A549 (cell line): ENCODE results near the gene ARID1B. TPM values are rescaled to one million over a fixed set of nuclear protein-coding genes. Genes with fewer than 3 reads are reported as not detected.

Experiments used
- ATAC-seq, 2 experiments: fragments of 200-7000 bp in 1 of 2; fragments of >200 bp in 1 of 2; cut with Nextera tagmentation in 1 of 2; cut with Tn5 transposase in 1 of 2; 3 replicates each; pipeline versions ENCODE4 v1.8.0 to v1.9.1; 2018 to 2020; ENCODE audit warnings: mild to moderate bottlenecking in 1 of 2, moderate library complexity in 1 of 2
- CTCF ChIA-PET: fragments of 300-600 bp; sonication (Branson Sonifier 250); formaldehyde crosslinking; extraction: SDS; loops from one replicate; lab custom pipeline; 2021; ENCODE audit warnings: antibody characterized with exemption, inconsistent platforms; lab: Yijun Ruan, JAX
- POLR2A ChIA-PET: fragments of 350-600 bp; formaldehyde crosslinking; extraction: SDS; loops from one replicate; lab custom pipeline; 2021; ENCODE audit warnings: antibody characterized with exemption, inconsistent platforms; lab: Yijun Ruan, JAX
- DNase-seq, 2 experiments: peaks; one replicate each; pipeline versions ENCODE4 v3.0.0 to v3.0.0-alpha.2; 2011 to 2016; ENCODE audit warnings: low read depth in 1 of 2, low spot score in 1 of 2
- FAIRE-seq: peaks from 2 replicates; lab custom pipeline; 2011; peaks lifted over from hg19 to GRCh38; lab: Jason Lieb, UNC
- H3K27ac ChIP-seq, 2 experiments: fragments of >200 bp; sonication (Bioruptor Twin); formaldehyde crosslinking; 3 replicates each; pipeline ENCODE4 v1.5.1; 2016 to 2017
- H3K4me1 ChIP-seq: fragments of >200 bp; sonication (Bioruptor Twin); formaldehyde crosslinking; 3 replicates; pipeline ENCODE4 v1.6.1; 2016
- H3K4me2 ChIP-seq: fragments of >200 bp; sonication (Bioruptor Twin); formaldehyde crosslinking; 3 replicates; pipeline ENCODE4 v1.6.1; 2016
- H3K4me3 ChIP-seq: fragments of >200 bp; sonication (Bioruptor Twin); formaldehyde crosslinking; 3 replicates; pipeline ENCODE4 v1.5.1; 2016
- H3K9me3 ChIP-seq: fragments of >200 bp; sonication (Bioruptor Twin); formaldehyde crosslinking; 3 replicates; pipeline ENCODE4 v1.6.1; 2016
- BCL3 ChIP-seq: fragments of >200 bp; sonication (Bioruptor Twin); formaldehyde crosslinking; IDR thresholded peaks from 3 replicates; pipeline ENCODE4 v1.6.1; 2016
- BHLHE40 ChIP-seq: IDR thresholded peaks from 2 replicates; pipeline ENCODE4 v1.6.1; 2012; ENCODE audit warnings: low read depth, low read length, inconsistent platforms
- CEBPB ChIP-seq, 2 experiments: fragments of >200 bp in 1 of 2; sonication (Bioruptor Twin) in 1 of 2; formaldehyde crosslinking in 1 of 2; IDR thresholded peaks; 2 replicates each; pipeline ENCODE4 v1.6.1; 2012 to 2016
- CHD2 ChIP-seq: fragments of 150-350 bp; IDR thresholded peaks from 2 replicates; pipeline ENCODE4 v1.6.1; 2014; ENCODE audit warnings: low read length; ENCODE audit not compliant: partially characterized antibody
- CHD4 ChIP-seq: fragments of 200-600 bp; sonication (generic); IDR thresholded peaks from 2 replicates; pipeline ENCODE4 v1.6.1; 2016; ENCODE audit warnings: antibody characterized with exemption, mild to moderate bottlenecking, borderline replicate concordance
- E2F6 ChIP-seq: IDR thresholded peaks from 2 replicates; pipeline ENCODE4 v1.6.1; 2012; ENCODE audit warnings: low read depth, borderline replicate concordance
- EHF ChIP-seq: fragments of 250-450 bp; sonication (Bioruptor Pico); IDR thresholded peaks from 2 replicates; pipeline ENCODE4 v1.5.0; 2020; ENCODE audit warnings: mild to moderate bottlenecking
- EP300 ChIP-seq, 2 experiments: fragments of >200 bp; sonication (Bioruptor Twin); formaldehyde crosslinking; IDR thresholded peaks; 2 replicates in 1 of 2; 3 replicates in 1 of 2; pipeline ENCODE4 v1.6.1; 2016 to 2017
- ESRRA ChIP-seq: fragments of 150-350 bp; IDR thresholded peaks from 2 replicates; pipeline ENCODE4 v1.6.1; 2014; ENCODE audit warnings: mild to moderate bottlenecking, low read length, borderline replicate concordance
- FOXS1 ChIP-seq: fragments of 250-450 bp; sonication (Bioruptor Pico); IDR thresholded peaks from 2 replicates; pipeline ENCODE4 v1.5.0; 2020; ENCODE audit warnings: mild to moderate bottlenecking, moderate library complexity
- HDAC2 ChIP-seq: fragments of 200-600 bp; sonication (generic); IDR thresholded peaks from 2 replicates; pipeline ENCODE4 v1.6.1; 2016
- HEYL ChIP-seq: fragments of 250-450 bp; sonication (Bioruptor Pico); IDR thresholded peaks from 2 replicates; pipeline ENCODE4 v1.8.0; 2021; ENCODE audit warnings: mild to moderate bottlenecking, moderate library complexity
- HMGXB4 ChIP-seq: fragments of 250-450 bp; sonication (Bioruptor Pico); IDR thresholded peaks from 2 replicates; pipeline ENCODE4 v1.5.0; 2021; ENCODE audit warnings: mild to moderate bottlenecking, moderate library complexity, borderline replicate concordance
- HOXB13 ChIP-seq: fragments of 250-450 bp; sonication (Bioruptor Pico); IDR thresholded peaks from 2 replicates; pipeline ENCODE4 v1.5.0; 2020; ENCODE audit warnings: low read depth, mild to moderate bottlenecking, moderate library complexity
- HOXB5 ChIP-seq: fragments of 250-450 bp; sonication (Bioruptor Pico); IDR thresholded peaks from 2 replicates; pipeline ENCODE4 v1.5.0; 2020; ENCODE audit warnings: mild to moderate bottlenecking, moderate library complexity
- JUN ChIP-seq, 2 experiments: fragments of >200 bp; sonication (Bioruptor Twin); formaldehyde crosslinking; IDR thresholded peaks; 2 replicates in 1 of 2; 3 replicates in 1 of 2; pipeline ENCODE4 v1.6.1; 2016 to 2017
- JUNB ChIP-seq: fragments of >200 bp; sonication (Bioruptor Twin); formaldehyde crosslinking; IDR thresholded peaks from 2 replicates; pipeline ENCODE4 v1.6.1; 2016
- KDM1A ChIP-seq: fragments of 200-600 bp; sonication (generic); IDR thresholded peaks from 2 replicates; pipeline ENCODE4 v1.6.1; 2016; ENCODE audit warnings: low read depth, mild to moderate bottlenecking
- KDM5A ChIP-seq: fragments of 200-600 bp; sonication (generic); IDR thresholded peaks from 2 replicates; pipeline ENCODE4 v1.6.1; 2016; ENCODE audit warnings: antibody characterized with exemption, mild to moderate bottlenecking
- MAZ ChIP-seq: fragments of 150-350 bp; IDR thresholded peaks from 2 replicates; pipeline ENCODE4 v1.6.1; 2014; ENCODE audit warnings: antibody characterized with exemption, low read depth, low read length, borderline replicate concordance
- NFE2L2 ChIP-seq: fragments of 150-350 bp; conservative IDR thresholded peaks from 2 replicates; pipeline ENCODE4 v1.6.1; 2014; ENCODE audit warnings: low read length
- NR3C1 ChIP-seq: fragments of >200 bp; sonication (Bioruptor Twin); formaldehyde crosslinking; IDR thresholded peaks from 3 replicates; pipeline ENCODE4 v1.6.1; 2017
- POLR2A ChIP-seq: IDR thresholded peaks from 2 replicates; pipeline ENCODE4 v1.6.1; 2012; ENCODE audit warnings: mild to moderate bottlenecking, low read length
- RAD21 ChIP-seq, 2 experiments: fragments of >200 bp in 1 of 2; sonication (Bioruptor Twin) in 1 of 2; formaldehyde crosslinking in 1 of 2; IDR thresholded peaks in 1 of 2; conservative IDR thresholded peaks in 1 of 2; 2 replicates in 1 of 2; 3 replicates in 1 of 2; pipeline ENCODE4 v1.6.1; 2012 to 2018; ENCODE audit warnings: inconsistent platforms in 1 of 2
- RARB ChIP-seq: fragments of 250-450 bp; sonication (Bioruptor Pico); IDR thresholded peaks from 2 replicates; pipeline ENCODE4 v1.8.0; 2021; ENCODE audit warnings: mild to moderate bottlenecking, moderate library complexity
- RCOR1 ChIP-seq: fragments of 150-350 bp; IDR thresholded peaks from 2 replicates; pipeline ENCODE4 v1.6.1; 2014; ENCODE audit warnings: antibody characterized with exemption, low read length, low read depth
- REST ChIP-seq: fragments of 200-600 bp; sonication (generic); IDR thresholded peaks from 2 replicates; pipeline ENCODE4 v1.6.1; 2016; ENCODE audit warnings: antibody characterized with exemption, mild to moderate bottlenecking, moderate library complexity
- RFX5 ChIP-seq: fragments of 450-650 bp; IDR thresholded peaks from 2 replicates; pipeline ENCODE4 v1.7.1; 2014; ENCODE audit warnings: antibody characterized with exemption, mild to moderate bottlenecking, moderate library complexity
- ZFP36 ChIP-seq: fragments of 450-650 bp; IDR thresholded peaks from 2 replicates; pipeline ENCODE4 v1.6.1; 2014; ENCODE audit warnings: borderline replicate concordance; ENCODE audit not compliant: partially characterized antibody
- ZSCAN20 ChIP-seq: fragments of 250-450 bp; sonication (Bioruptor Pico); IDR thresholded peaks from 2 replicates; pipeline ENCODE4 v1.8.0; 2022; ENCODE audit warnings: mild to moderate bottlenecking, moderate library complexity
- WGBS: methylation state at CpG from one replicate; pipeline ENCODE4 v1.1.6; 2017; ENCODE audit errors: missing lambda C conversion rate; 5-methylcytosine and 5-hydroxymethylcytosine counted together
- polyA plus RNA-seq, 4 experiments: library from polyadenylated mRNA; depleted of rRNA in 3 of 4; stranded (reverse); fragments of >200 nt; fragmentation: RNase III in 1 of 4; extraction: RNeasy Plus Mini Kit Qiagen cat#74134 plus additional on column Dnase treatment in 1 of 4; gene quantifications; 2 replicates in 3 of 4; 3 replicates in 1 of 4; pipeline ENCODE4 v1.2.3, GENCODE V29; 2011 to 2017

The ARID1B gene
- polyA plus RNA-seq, 2 of the 4 experiments (the other 2 are of a cell fraction) = 13.5 to 16.3 TPM

GRCh38 chr6:157074969-157075368, 297.8 kb downstream of the ARID1B start:
- CTCF ChIA-PET = no interaction called here
- POLR2A ChIA-PET = no interaction called here
- no peak for FAIRE-seq
- Histone ChIP-seq H3K27ac (no peak overlapping the region), H3K4me2 (no peak overlapping the region), H3K9me3 (no peaks in the 10 kb centered on the region), H3K4me3 (no peak overlapping the region), H3K4me1 (peaks cover 2% of the 10 kb centered on the region; the same call in 1 of the 3 replicates)
- no peak for ATAC-seq
- DNase-seq = no peak
- TF ChIP-seq FOXS1 (CRISPR knock-in tag) = no peak
- TF ChIP-seq BHLHE40 = no peak
- no peak for TF ChIP-seq HOXB5
- TF ChIP-seq NFE2L2 = no peak
- TF ChIP-seq RCOR1 = no peak
- TF ChIP-seq MAZ = no peak
- TF ChIP-seq REST = no peak
- no peak for TF ChIP-seq HEYL (CRISPR knock-in tag)
- no peak for TF ChIP-seq KDM5A
- TF ChIP-seq JUNB = no peak
- no peak for TF ChIP-seq ESRRA
- TF ChIP-seq POLR2A = no peak
- no peak for TF ChIP-seq EP300 (IDR thresholded peaks at IDR 0.05)
- TF ChIP-seq KDM1A = no peak
- TF ChIP-seq RARB (CRISPR knock-in tag) = no peak
- no peak for TF ChIP-seq CHD2
- TF ChIP-seq EHF (CRISPR knock-in tag) = no peak
- WGBS = 100% methylated on average over 1 of the region's 1 CpG

- ATAC-seq = no peak; a peak in 1 of 6 replicates
- 76% methylated on average over 8 of the region's 8 CpGs for WGBS
- Histone ChIP-seq H3K4me2 (no peak overlapping the region), H3K9me3 (no peaks in the 10 kb centered on the region), H3K4me3 (no peak overlapping the region), H3K4me1 (peaks cover 2% of the 10 kb centered on the region; the same call in 1 of the 3 replicates), H3K27ac (no peak overlapping the region)
- no peak for FAIRE-seq
- ChIA-PET CTCF (no interaction called here), POLR2A (no interaction called here)
- TF ChIP-seq NR3C1 (no peak), JUN (IDR thresholded peaks at IDR 0.05) (no peak), CEBPB (IDR thresholded peaks at IDR 0.05) (no peak), MAZ (no peak), ZSCAN20 (CRISPR knock-in tag) (no peak), E2F6 (no peak), RFX5 (no peak), HMGXB4 (no peak), HDAC2 (no peak), CHD4 (no peak), HOXB13 (CRISPR knock-in tag) (no peak), BCL3 (no peak), RAD21 (conservative IDR thresholded peaks at IDR 0.05 in 1 of 2, IDR thresholded peaks at IDR 0.05 in 1 of 2) (no peak), ZFP36 (no peak)
- DNase-seq = no peak
These were observed 298.6 kb downstream of the ARID1B start for GRCh38 chr6:157075549-157076450.
